HEK293T (cell line): ENCODE results near the gene TTLL6.
"Not testable (repeated sequence)": the region's sequence is repeated elsewhere in the genome, so short reads cannot be mapped to it uniquely, and the experiment has no call there.

ENCODE experiments used
- ARNT ChIP-seq: fragments of 450-650 bp; IDR thresholded peaks from 2 replicates; pipeline ENCODE4 v1.6.1; 2017; ENCODE audit warnings: mild to moderate bottlenecking
- BHLHE40 ChIP-seq: fragments of 450-650 bp; IDR thresholded peaks from 2 replicates; pipeline ENCODE4 v1.6.1; 2016; ENCODE audit warnings: mild to moderate bottlenecking, moderate library complexity, borderline replicate concordance
- CTBP1 ChIP-seq: fragments of 450-650 bp; IDR thresholded peaks from 2 replicates; pipeline ENCODE4 v1.6.1; 2016; ENCODE audit warnings: borderline replicate concordance
- FOXA1 ChIP-seq: fragments of 450-650 bp; IDR thresholded peaks from 2 replicates; pipeline ENCODE4 v1.6.1; 2016; ENCODE audit warnings: mild to moderate bottlenecking
- FOXK2 ChIP-seq: fragments of 450-650 bp; IDR thresholded peaks from 2 replicates; pipeline ENCODE4 v1.6.1; 2016; ENCODE audit warnings: mild to moderate bottlenecking
- FOXM1 ChIP-seq: fragments of 450-650 bp; IDR thresholded peaks from 2 replicates; pipeline ENCODE4 v1.6.1; 2017; ENCODE audit warnings: mild to moderate bottlenecking, borderline replicate concordance
- HDGF ChIP-seq: fragments of 450-650 bp; IDR thresholded peaks from 2 replicates; pipeline ENCODE4 v1.6.1; 2017; ENCODE audit warnings: antibody characterized with exemption, borderline replicate concordance
- NFRKB ChIP-seq: fragments of 450-650 bp; IDR thresholded peaks from 2 replicates; pipeline ENCODE4 v1.6.1; 2016; ENCODE audit warnings: mild to moderate bottlenecking, moderate library complexity
- PKNOX1 ChIP-seq: fragments of 450-650 bp; IDR thresholded peaks from 2 replicates; pipeline ENCODE4 v1.6.1; 2016
- SP1 ChIP-seq: fragments of 450-650 bp; IDR thresholded peaks from 2 replicates; pipeline ENCODE4 v1.6.1; 2017
- TARDBP ChIP-seq: fragments of 450-650 bp; IDR thresholded peaks from 2 replicates; pipeline ENCODE4 v1.6.1; 2016

- not testable (repeated sequence) for TF ChIP-seq FOXM1, FOXK2, BHLHE40, HDGF, SP1, FOXA1, CTBP1, TARDBP, ARNT, NFRKB, PKNOX1
Measured at GRCh38 chr17:48820936-48821335, 3.9 kb upstream of the TTLL6 start.
